ENCODE data around the gene TTC7B.

DNA sequence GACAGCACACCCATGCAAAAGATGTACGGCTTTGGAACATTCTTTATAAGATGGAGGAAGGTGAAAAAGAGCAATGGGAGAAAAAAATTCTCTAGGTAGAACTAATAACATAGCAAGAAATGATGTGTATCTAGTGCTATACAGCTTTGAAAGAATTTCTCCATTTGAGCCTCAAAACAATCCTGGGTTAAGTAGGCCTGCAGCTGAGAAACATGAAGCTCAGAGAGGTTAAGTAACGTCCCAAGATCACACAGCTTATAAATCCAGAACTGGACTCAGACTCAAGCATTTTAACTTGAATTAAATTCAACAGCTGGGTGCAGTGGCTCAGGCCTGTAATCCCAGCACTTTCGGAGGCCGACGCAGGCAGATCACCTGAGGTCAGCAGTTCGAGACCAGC is 32.9 kb downstream of the TTC7B start:
- TF ChIP-seq, protein P1, sequence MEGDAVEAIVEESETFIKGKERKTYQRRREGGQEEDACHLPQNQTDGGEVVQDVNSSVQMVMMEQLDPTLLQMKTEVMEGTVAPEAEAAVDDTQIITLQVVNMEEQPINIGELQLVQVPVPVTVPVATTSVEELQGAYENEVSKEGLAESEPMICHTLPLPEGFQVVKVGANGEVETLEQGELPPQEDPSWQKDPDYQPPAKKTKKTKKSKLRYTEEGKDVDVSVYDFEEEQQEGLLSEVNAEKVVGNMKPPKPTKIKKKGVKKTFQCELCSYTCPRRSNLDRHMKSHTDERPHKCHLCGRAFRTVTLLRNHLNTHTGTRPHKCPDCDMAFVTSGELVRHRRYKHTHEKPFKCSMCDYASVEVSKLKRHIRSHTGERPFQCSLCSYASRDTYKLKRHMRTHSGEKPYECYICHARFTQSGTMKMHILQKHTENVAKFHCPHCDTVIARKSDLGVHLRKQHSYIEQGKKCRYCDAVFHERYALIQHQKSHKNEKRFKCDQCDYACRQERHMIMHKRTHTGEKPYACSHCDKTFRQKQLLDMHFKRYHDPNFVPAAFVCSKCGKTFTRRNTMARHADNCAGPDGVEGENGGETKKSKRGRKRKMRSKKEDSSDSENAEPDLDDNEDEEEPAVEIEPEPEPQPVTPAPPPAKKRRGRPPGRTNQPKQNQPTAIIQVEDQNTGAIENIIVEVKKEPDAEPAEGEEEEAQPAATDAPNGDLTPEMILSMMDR (conservative IDR thresholded peaks at IDR 0.05; ENCODE audit: low read depth in 2 of 2) = no peak
- TF ChIP-seq POLR2AphosphoS5 (IDR thresholded peaks at IDR 0.05; ENCODE audit: low read depth) (no peak), EZH2phosphoT487 (IDR thresholded peaks at IDR 0.05; ENCODE audit: unreplicated experiment) (no peak), JUNB (IDR thresholded peaks at IDR 0.05; ENCODE audit: unreplicated experiment) (no peak), EZH2 (IDR thresholded peaks at IDR 0.05; ENCODE audit: low read depth, unreplicated experiment) (no peak), STAT1 (IDR thresholded peaks at IDR 0.05; ENCODE audit: unreplicated experiment) (no peak)
- TF ChIP-seq, protein P2, sequence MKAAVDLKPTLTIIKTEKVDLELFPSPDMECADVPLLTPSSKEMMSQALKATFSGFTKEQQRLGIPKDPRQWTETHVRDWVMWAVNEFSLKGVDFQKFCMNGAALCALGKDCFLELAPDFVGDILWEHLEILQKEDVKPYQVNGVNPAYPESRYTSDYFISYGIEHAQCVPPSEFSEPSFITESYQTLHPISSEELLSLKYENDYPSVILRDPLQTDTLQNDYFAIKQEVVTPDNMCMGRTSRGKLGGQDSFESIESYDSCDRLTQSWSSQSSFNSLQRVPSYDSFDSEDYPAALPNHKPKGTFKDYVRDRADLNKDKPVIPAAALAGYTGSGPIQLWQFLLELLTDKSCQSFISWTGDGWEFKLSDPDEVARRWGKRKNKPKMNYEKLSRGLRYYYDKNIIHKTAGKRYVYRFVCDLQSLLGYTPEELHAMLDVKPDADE (IDR thresholded peaks at IDR 0.05) = no peak
- TF ChIP-seq, protein P3, sequence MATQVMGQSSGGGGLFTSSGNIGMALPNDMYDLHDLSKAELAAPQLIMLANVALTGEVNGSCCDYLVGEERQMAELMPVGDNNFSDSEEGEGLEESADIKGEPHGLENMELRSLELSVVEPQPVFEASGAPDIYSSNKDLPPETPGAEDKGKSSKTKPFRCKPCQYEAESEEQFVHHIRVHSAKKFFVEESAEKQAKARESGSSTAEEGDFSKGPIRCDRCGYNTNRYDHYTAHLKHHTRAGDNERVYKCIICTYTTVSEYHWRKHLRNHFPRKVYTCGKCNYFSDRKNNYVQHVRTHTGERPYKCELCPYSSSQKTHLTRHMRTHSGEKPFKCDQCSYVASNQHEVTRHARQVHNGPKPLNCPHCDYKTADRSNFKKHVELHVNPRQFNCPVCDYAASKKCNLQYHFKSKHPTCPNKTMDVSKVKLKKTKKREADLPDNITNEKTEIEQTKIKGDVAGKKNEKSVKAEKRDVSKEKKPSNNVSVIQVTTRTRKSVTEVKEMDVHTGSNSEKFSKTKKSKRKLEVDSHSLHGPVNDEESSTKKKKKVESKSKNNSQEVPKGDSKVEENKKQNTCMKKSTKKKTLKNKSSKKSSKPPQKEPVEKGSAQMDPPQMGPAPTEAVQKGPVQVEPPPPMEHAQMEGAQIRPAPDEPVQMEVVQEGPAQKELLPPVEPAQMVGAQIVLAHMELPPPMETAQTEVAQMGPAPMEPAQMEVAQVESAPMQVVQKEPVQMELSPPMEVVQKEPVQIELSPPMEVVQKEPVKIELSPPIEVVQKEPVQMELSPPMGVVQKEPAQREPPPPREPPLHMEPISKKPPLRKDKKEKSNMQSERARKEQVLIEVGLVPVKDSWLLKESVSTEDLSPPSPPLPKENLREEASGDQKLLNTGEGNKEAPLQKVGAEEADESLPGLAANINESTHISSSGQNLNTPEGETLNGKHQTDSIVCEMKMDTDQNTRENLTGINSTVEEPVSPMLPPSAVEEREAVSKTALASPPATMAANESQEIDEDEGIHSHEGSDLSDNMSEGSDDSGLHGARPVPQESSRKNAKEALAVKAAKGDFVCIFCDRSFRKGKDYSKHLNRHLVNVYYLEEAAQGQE (IDR thresholded peaks at IDR 0.05; ENCODE audit: unreplicated experiment) = no peak

Data from GM23338 (cell line).